IMR-90 (cell line): ENCODE measurements around the gene TP53I11. TPM values are rescaled to one million over a fixed set of nuclear protein-coding genes. Genes with fewer than 3 reads are reported as not detected.

Experiments
- ATAC-seq: fragments of 200-7000 bp; cut with Tn5 transposase; 2 replicates; pipeline ENCODE4 v1.9.1; 2020; ENCODE audit warnings: low read depth, mild to moderate bottlenecking, moderate library complexity
- BruUV-seq: library from RNA; stranded (reverse); fragments of 400-500 nt; replicated peaks from 2 replicates; lab custom pipeline; 2021; lab: Mats Ljungman, UMichigan
- CTCF ChIA-PET: fragments of 300-600 bp; formaldehyde crosslinking; extraction: SDS; loops from one replicate; lab custom pipeline; 2021; ENCODE audit warnings: antibody characterized with exemption; lab: Yijun Ruan, JAX
- POLR2A ChIA-PET: fragments of 300-600 bp; sonication (Branson Sonifier 250); formaldehyde crosslinking; loops from one replicate; lab custom pipeline; 2022; ENCODE audit warnings: antibody characterized with exemption; ENCODE audit not compliant: unreplicated experiment; lab: Charles Lee
- DNase-seq: peaks from one replicate; pipeline ENCODE4 v3.0.0; 2013
- H2AFZ ChIP-seq: replicated peaks from 2 replicates; pipeline ENCODE3; 2013; ENCODE audit warnings: low read length, mild to moderate bottlenecking; ENCODE audit not compliant: poor library complexity
- H2AK5ac ChIP-seq: 2 replicates; pipeline ENCODE4 v1.6.1; 2013; ENCODE audit warnings: low read depth, low read length, inconsistent platforms
- H2AK9ac ChIP-seq: replicated peaks from 2 replicates; pipeline ENCODE3; 2013; ENCODE audit warnings: mild to moderate bottlenecking, low read depth, low read length, moderate library complexity; ENCODE audit not compliant: poor library complexity
- H2BK120ac ChIP-seq: 2 replicates; pipeline ENCODE4 v1.6.1; 2013; ENCODE audit warnings: low read depth, low read length, inconsistent platforms
- H2BK15ac ChIP-seq: 3 replicates; pipeline ENCODE4 v1.6.1; 2013; ENCODE audit warnings: low read depth, low read length, inconsistent platforms
- H2BK20ac ChIP-seq: 2 replicates; pipeline ENCODE4 v1.6.1; 2013; ENCODE audit warnings: low read depth, mild to moderate bottlenecking, inconsistent platforms, low read length, moderate library complexity
- H2BK5ac ChIP-seq: 2 replicates; pipeline ENCODE4 v1.6.1; 2013; ENCODE audit warnings: mild to moderate bottlenecking, low read depth, low read length, inconsistent platforms; ENCODE audit not compliant: poor library complexity, severe bottlenecking
- H3K14ac ChIP-seq: replicated peaks from 2 replicates; pipeline ENCODE4 v1.6.1; 2013; ENCODE audit warnings: low read depth, low read length, inconsistent platforms
- H3K18ac ChIP-seq: 2 replicates; pipeline ENCODE4 v1.6.1; 2013; ENCODE audit warnings: low read depth, low read length, control low read depth
- H3K23ac ChIP-seq: 2 replicates; pipeline ENCODE4 v1.6.1; 2013; ENCODE audit warnings: low read depth, low read length, inconsistent platforms
- H3K27ac ChIP-seq: 2 replicates; pipeline ENCODE4 v1.5.1; 2013; ENCODE audit warnings: mild to moderate bottlenecking, control low read depth, low read length; ENCODE audit not compliant: insufficient read depth
- H3K27me3 ChIP-seq: 2 replicates; pipeline ENCODE4 v1.6.1; 2013; ENCODE audit warnings: low read length; ENCODE audit not compliant: control insufficient read depth, insufficient read depth
- H3K36me3 ChIP-seq: 2 replicates; pipeline ENCODE4 v1.6.1; 2013; ENCODE audit warnings: low read length, mixed read lengths; ENCODE audit not compliant: control insufficient read depth, insufficient read depth
- H3K4ac ChIP-seq: 2 replicates; pipeline ENCODE4 v1.6.1; 2013; ENCODE audit warnings: low read depth, low read length, inconsistent platforms
- H3K4me1 ChIP-seq: 2 replicates; pipeline ENCODE4 v1.6.1; 2013; ENCODE audit warnings: low read length, mixed read lengths; ENCODE audit not compliant: control insufficient read depth, insufficient read depth
- H3K4me2 ChIP-seq: 2 replicates; pipeline ENCODE4 v1.6.1; 2013; ENCODE audit warnings: low read depth, mild to moderate bottlenecking, control low read depth, low read length, moderate library complexity
- H3K4me3 ChIP-seq: 2 replicates; pipeline ENCODE4 v1.5.1; 2013; ENCODE audit warnings: low read depth, mild to moderate bottlenecking, control low read depth, low read length, moderate library complexity; ENCODE audit not compliant: insufficient read depth
- H3K56ac ChIP-seq: 2 replicates; pipeline ENCODE4 v1.6.1; 2013; ENCODE audit warnings: low read length, inconsistent platforms; ENCODE audit not compliant: insufficient read depth; ENCODE audit errors: extremely low read depth
- H3K79me1 ChIP-seq, 2 experiments: 2 replicates each; pipeline ENCODE4 v1.6.1; 2013; ENCODE audit warnings: low read length in 2 of 2, inconsistent platforms in 1 of 2, low read depth in 1 of 2
- H3K9ac ChIP-seq: 2 replicates; pipeline ENCODE4 v1.6.1; 2013; ENCODE audit warnings: low read depth, low read length, control low read depth
- H3K9me1 ChIP-seq: 2 replicates; pipeline ENCODE4 v1.6.1; 2013; ENCODE audit warnings: low read length, inconsistent platforms; ENCODE audit not compliant: insufficient read depth
- H3K9me3 ChIP-seq: 2 replicates; pipeline ENCODE4 v1.6.1; 2013; ENCODE audit warnings: low read length; ENCODE audit not compliant: control insufficient read depth, insufficient read depth
- H4K20me1 ChIP-seq: 2 replicates; pipeline ENCODE4 v1.6.1; 2013; ENCODE audit warnings: low read length, inconsistent platforms; ENCODE audit not compliant: insufficient read depth
- H4K5ac ChIP-seq: 2 replicates; pipeline ENCODE4 v1.6.1; 2013; ENCODE audit warnings: mild to moderate bottlenecking, low read depth, low read length, control low read depth
- H4K8ac ChIP-seq, 2 experiments: 2 replicates each; pipeline ENCODE4 v1.6.1; 2013; ENCODE audit warnings: low read depth in 2 of 2, low read length in 2 of 2, control low read depth in 1 of 2, inconsistent platforms in 1 of 2
- H4K91ac ChIP-seq: 2 replicates; pipeline ENCODE4 v1.6.1; 2013; ENCODE audit warnings: low read depth, low read length, inconsistent platforms; ENCODE audit not compliant: insufficient read depth
- MAZ ChIP-seq: IDR thresholded peaks from 2 replicates; pipeline ENCODE4 v1.6.1; 2012; ENCODE audit warnings: low read depth, mild to moderate bottlenecking, low read length, improper control_type of control experiment, moderate library complexity, borderline replicate concordance
- NFE2L2 ChIP-seq: fragments of 150-350 bp; IDR thresholded peaks from 2 replicates; pipeline ENCODE4 v1.6.1; 2016; ENCODE audit warnings: low read depth, mild to moderate bottlenecking, low read length
- WGBS, 2 experiments: methylation state at CpG; one replicate each; pipeline versions ENCODE4 v1.1.5 to v1.1.7; 2013; ENCODE audit warnings: missing lambda C conversion rate in 2 of 2; ENCODE audit not compliant: insufficient read length in 1 of 2; ENCODE audit errors: extremely low coverage in 2 of 2; 5-methylcytosine and 5-hydroxymethylcytosine counted together
- dilution Hi-C: fragments of 300-500 bp; cut with HindIII; formaldehyde crosslinking; loops from one replicate; pipeline ENCODE4 v1.14.3; 2018; ENCODE audit warnings: low sequenced_read_pairs; ENCODE audit not compliant: unreplicated experiment
- in situ Hi-C: fragments of 300-500 bp; cut with MboI; formaldehyde crosslinking; loops from 3 replicates; pipeline ENCODE4 v1.14.3; 2019; ENCODE audit warnings: low sequenced_read_pairs, inconsistent platforms, mixed read lengths
- intact Hi-C: fragments of 100-400 bp; cut with micrococcal nuclease; formaldehyde crosslinking; loops from 2 replicates; pipeline ENCODE4 v1.10.0; 2022
- polyA plus RNA-seq, 3 experiments: library from polyadenylated mRNA; depleted of rRNA; stranded (reverse); fragments of >200 nt; gene quantifications; 2 replicates each; pipeline ENCODE4 v1.2.3, GENCODE V29; 2012; ENCODE audit warnings: low replicate concordance in 1 of 3
- total RNA-seq: library from RNA; depleted of rRNA; stranded (reverse); fragments of >200 nt; gene quantifications from 2 replicates; pipeline ENCODE4 v1.2.3, GENCODE V29; 2012

TP53I11 gene
- total and polyA plus RNA-seq, 2 of the 4 experiments (the other 2 are of a cell fraction): 3.9 to 22.0 TPM

- in situ Hi-C loops (loop anchor here (5.0 kb wide), 2 partner anchors 166 to 271 kb away; partner anchors contain the start of gene TSPAN18), dilution Hi-C loops (loop anchor here (25.0 kb wide), 1 partner anchor 131 kb away; no protein-coding TSS in a partner anchor), intact Hi-C loops (no loop called here)
- no peak overlapping the region; the same call in 1 of the 2 replicates for H2AK5ac ChIP-seq
- ATAC-seq (no peak), DNase-seq (no peak)
- H2AK9ac ChIP-seq: no peak overlapping the region
- H3K27ac ChIP-seq: no peak overlapping the region
- H2BK120ac ChIP-seq: no peak overlapping the region
- no peak overlapping the region for H3K4ac ChIP-seq
- H4K5ac ChIP-seq: no peak overlapping the region
- H3K9ac ChIP-seq: no peak overlapping the region
- H2BK20ac ChIP-seq: no peak overlapping the region
- H3K18ac ChIP-seq: no peak overlapping the region
- CTCF ChIA-PET: interaction anchor here (0.5 to 1.1 kb wide), 3 partner anchors 29 to 336 kb away, joined by 3 to 6 read pairs (median 4); no protein-coding TSS in a partner anchor
- no peak overlapping the region for H3K4me3 ChIP-seq
- peaks cover 2% of the 10 kb centered on the region; the same call in 1 of the 2 replicates for H3K4me1 ChIP-seq
- no peak overlapping the region for H4K8ac ChIP-seq
- no peak overlapping the region for H2BK15ac ChIP-seq
- POLR2A ChIA-PET: no interaction called here
- H3K36me3 ChIP-seq: no peaks in the 10 kb centered on the region
- H3K56ac ChIP-seq: no peak overlapping the region
- TF ChIP-seq MAZ (no peak), NFE2L2 (no peak)
- H2BK5ac ChIP-seq: no peak overlapping the region
- H2AFZ ChIP-seq: no peak overlapping the region
- BruUV-seq: no TSS peak
- no peaks in the 10 kb centered on the region for H3K9me3 ChIP-seq
- H3K27me3 ChIP-seq: peaks cover 17% of the 10 kb centered on the region
- no peak overlapping the region for H3K14ac ChIP-seq
- WGBS, 2 experiments: 40% methylated on average over 1 of the region's 7 CpGs; no CpG with 5 or more reads in 1 of the 2 experiments
- H3K23ac ChIP-seq: no peak overlapping the region
- no peaks in the 10 kb centered on the region for H3K79me1 ChIP-seq
- H3K9me1 ChIP-seq: no peaks in the 10 kb centered on the region
- H3K4me2 ChIP-seq: no peak overlapping the region
- no peaks in the 10 kb centered on the region for H4K20me1 ChIP-seq
- H4K91ac ChIP-seq: no peak overlapping the region
Observed at GRCh38 chr11:44892843-44893242, 57.8 kb downstream of the TP53I11 start.
